Gastrocnemius medialis (tissue), 4 donors: ENCODE measurements around the gene CAP1. TPM values are rescaled to one million over a fixed set of nuclear protein-coding genes. Genes with fewer than 3 reads are reported as not detected.

Source experiments
- ATAC-seq, 2 donors: fragments of 150-250 bp; one replicate each; pipeline ENCODE4 v1.9.1; 2016
- DNase-seq, 2 donors: peaks; one replicate each; pipeline ENCODE4 v3.0.0-alpha.2; 2019
- H3K27ac ChIP-seq, 4 donors: fragments of 200-600 bp; sonication (generic); 1 replicate in 1 of 4; 2 replicates in 3 of 4; pipeline ENCODE4 v1.5.1; 2016 to 2018; ENCODE audit warnings: mild to moderate bottlenecking in 2 of 4, moderate library complexity in 1 of 4
- H3K27me3 ChIP-seq, 3 donors: fragments of 200-600 bp; sonication (generic) in 2 of 3; 1 replicate in 1 of 3; 2 replicates in 2 of 3; pipeline versions ENCODE4 v1.5.1 to v1.6.0; 2016 to 2019; ENCODE audit warnings: mild to moderate bottlenecking in 1 of 3, moderate library complexity in 1 of 3
- H3K36me3 ChIP-seq, 2 donors: fragments of 200-600 bp; sonication (generic) in 1 of 2; one replicate each; pipeline ENCODE4 v1.5.1; 2017 to 2018
- H3K4me1 ChIP-seq, 2 donors: fragments of 200-600 bp; sonication (generic) in 1 of 2; one replicate each; pipeline ENCODE4 v1.5.1; 2016 to 2017; ENCODE audit warnings: mild to moderate bottlenecking in 2 of 2
- H3K4me3 ChIP-seq, 4 donors: fragments of 200-600 bp; sonication (generic) in 3 of 4; 1 replicate in 1 of 4; 2 replicates in 3 of 4; pipeline ENCODE4 v1.5.1; 2016 to 2019; ENCODE audit warnings: mild to moderate bottlenecking in 2 of 4
- H3K9me3 ChIP-seq, 3 donors: fragments of 200-600 bp; sonication (generic) in 2 of 3; 1 replicate in 1 of 3; 2 replicates in 2 of 3; pipeline ENCODE4 v1.5.1; 2016 to 2019
- POLR2A ChIP-seq, 2 donors: fragments of 450-650 bp; IDR thresholded peaks; one replicate each; pipeline ENCODE4 v1.6.1; 2017; ENCODE audit warnings: antibody characterized with exemption in 2 of 2, mild to moderate bottlenecking in 2 of 2, moderate library complexity in 2 of 2
- in situ Hi-C, 4 donors: fragments of 200-750 bp; cut with MboI; loops; one replicate each; pipeline versions ENCODE4 v1.15.0 to v1.8.0; 2017; ENCODE audit warnings: low sequenced_read_pairs in 4 of 4
- intact Hi-C: fragments of 100-400 bp; cut with DNase I; formaldehyde crosslinking; loops from one replicate; pipeline ENCODE4 v1.15.1; 2023; ENCODE audit warnings: low total_unique reads
- total RNA-seq, 4 donors: library from RNA; depleted of rRNA; stranded (reverse); fragments of >200 nt; gene quantifications; one replicate each; pipeline versions ENCODE4 v1.1.0 to v1.2.3, GENCODE V29; 2016
- TF ChIP-seq, protein P1 (sequence below), 5 experiments: fragments of 450-650 bp in 3 of 5; fragments of 200-600 bp in 2 of 5; sonication (generic) in 2 of 5; IDR thresholded peaks in 4 of 5; conservative IDR thresholded peaks in 1 of 5; 1 replicate in 4 of 5; 2 replicates in 1 of 5; pipeline ENCODE4 v1.5.1; 2016 to 2019; ENCODE audit warnings: antibody characterized with exemption in 5 of 5, mild to moderate bottlenecking in 3 of 5, moderate library complexity in 3 of 5

Gene CAP1
- total RNA-seq, 4 donors from 2014 or later = 35.5 to 67.0 (median 48.7) TPM

DNA sequence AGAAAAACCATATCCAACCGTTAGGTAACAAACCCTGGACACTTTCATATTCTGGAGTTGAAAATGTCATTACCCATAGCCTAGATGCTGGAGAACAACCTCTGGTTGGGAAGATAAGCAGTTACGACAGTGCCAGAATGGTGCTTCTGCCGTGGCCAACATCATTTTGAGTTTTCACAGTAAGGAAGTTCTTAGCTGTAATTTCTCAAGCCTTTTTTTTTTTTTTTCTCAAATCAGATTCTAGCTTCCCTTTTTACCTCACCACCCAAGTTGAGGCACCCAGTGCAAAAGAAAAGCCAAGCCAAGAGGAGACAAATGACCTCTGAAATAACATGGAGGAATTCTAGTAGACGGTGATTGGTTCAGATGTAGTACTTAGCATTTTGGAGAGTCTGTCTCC lies 34.7 kb downstream of the CAP1 start:
- Histone ChIP-seq H3K36me3 (peaks cover 6 to 49% of the 10 kb centered on the region in 2 donors), H3K27me3 (no peaks in the 10 kb centered on the region), H3K9me3 (no peaks in the 10 kb centered on the region), H3K27ac (no peak overlapping the region), H3K4me1 (no peaks in the 10 kb centered on the region), H3K4me3 (no peak overlapping the region)
- ATAC-seq = no peak
- TF ChIP-seq, protein P1, sequence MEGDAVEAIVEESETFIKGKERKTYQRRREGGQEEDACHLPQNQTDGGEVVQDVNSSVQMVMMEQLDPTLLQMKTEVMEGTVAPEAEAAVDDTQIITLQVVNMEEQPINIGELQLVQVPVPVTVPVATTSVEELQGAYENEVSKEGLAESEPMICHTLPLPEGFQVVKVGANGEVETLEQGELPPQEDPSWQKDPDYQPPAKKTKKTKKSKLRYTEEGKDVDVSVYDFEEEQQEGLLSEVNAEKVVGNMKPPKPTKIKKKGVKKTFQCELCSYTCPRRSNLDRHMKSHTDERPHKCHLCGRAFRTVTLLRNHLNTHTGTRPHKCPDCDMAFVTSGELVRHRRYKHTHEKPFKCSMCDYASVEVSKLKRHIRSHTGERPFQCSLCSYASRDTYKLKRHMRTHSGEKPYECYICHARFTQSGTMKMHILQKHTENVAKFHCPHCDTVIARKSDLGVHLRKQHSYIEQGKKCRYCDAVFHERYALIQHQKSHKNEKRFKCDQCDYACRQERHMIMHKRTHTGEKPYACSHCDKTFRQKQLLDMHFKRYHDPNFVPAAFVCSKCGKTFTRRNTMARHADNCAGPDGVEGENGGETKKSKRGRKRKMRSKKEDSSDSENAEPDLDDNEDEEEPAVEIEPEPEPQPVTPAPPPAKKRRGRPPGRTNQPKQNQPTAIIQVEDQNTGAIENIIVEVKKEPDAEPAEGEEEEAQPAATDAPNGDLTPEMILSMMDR (IDR thresholded peaks at IDR 0.05 in 4 of 5, conservative IDR thresholded peaks at IDR 0.05 in 1 of 5) = no peak
- no peak for TF ChIP-seq POLR2A (IDR thresholded peaks at IDR 0.05)
- in situ Hi-C loops = no loop called here
- intact Hi-C loops = no loop called here
- DNase-seq = no peak

DNA sequence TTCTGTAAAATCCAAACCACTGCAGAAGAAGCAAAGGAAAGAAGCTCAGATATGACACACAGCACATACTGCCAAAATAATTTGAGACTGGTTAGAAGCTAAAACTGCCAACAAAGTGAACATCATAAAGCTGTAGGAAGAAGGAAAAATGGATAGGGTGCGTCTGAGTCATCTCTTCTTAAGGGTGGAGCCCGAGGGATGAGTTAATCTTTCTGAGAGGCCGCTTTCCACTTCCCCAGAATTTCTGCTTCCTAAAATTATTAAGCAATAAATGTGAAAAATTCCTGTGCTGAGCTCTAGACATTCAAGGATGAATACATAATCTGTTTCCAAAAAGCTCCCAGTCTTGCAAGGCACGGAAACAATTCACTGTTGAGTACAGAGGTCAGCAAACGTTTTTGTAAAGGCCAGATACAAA lies 36.4 kb downstream of the CAP1 start:
- H3K36me3 ChIP-seq = peaks cover 3 to 34% of the 10 kb centered on the region in 2 donors
- TF ChIP-seq, protein P1 (IDR thresholded peaks at IDR 0.05 in 4 of 5, conservative IDR thresholded peaks at IDR 0.05 in 1 of 5) = no peak
- TF ChIP-seq POLR2A (IDR thresholded peaks at IDR 0.05) = no peak

DNA sequence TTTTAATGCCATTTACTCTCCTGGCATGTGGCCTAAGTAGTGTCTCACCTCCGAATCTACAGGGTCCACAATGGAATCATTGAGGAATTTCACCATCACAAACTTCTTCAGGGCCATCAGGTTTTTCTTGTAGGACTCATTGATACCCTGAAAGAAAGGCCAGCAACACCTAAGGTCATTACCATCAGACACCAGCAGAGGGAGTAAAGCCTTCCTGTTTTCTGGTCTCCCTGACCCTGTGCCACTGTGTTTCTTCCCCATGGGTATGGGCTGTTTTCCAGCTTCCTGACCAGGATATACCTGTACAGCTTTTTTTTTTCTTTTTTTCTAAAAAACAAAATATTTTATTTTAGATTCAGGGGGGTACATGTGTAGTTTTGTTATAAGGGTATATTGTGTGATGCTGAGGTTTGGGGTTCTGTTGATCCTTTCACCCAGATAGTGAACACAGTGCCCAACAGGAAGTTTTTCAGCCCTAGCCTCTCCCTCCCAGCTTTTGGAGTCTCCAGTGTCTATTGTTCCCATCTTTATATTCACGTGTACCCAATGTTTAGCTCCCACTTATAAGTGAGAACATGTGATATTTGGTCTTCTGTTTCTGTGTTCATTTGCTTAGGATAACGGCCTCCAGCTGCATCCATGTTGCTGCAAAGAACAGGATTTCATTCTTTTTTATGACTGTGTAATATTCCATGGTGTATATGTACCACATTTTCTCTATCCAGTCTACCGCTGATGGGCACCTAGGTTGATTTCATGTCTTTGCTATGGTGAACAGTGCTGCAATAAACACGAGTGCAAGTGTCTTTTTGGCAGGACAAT lies 38.2 kb downstream of the CAP1 start:
- intact Hi-C loops (no loop called here), in situ Hi-C loops (no loop called here)
- H3K4me1 ChIP-seq = no peaks in the 10 kb centered on the region
- no peak for TF ChIP-seq POLR2A (IDR thresholded peaks at IDR 0.05)
- TF ChIP-seq, protein P1 (IDR thresholded peaks at IDR 0.05 in 4 of 5, conservative IDR thresholded peaks at IDR 0.05 in 1 of 5) = peak in 3 of 5 experiments; percentile 42 to 68 (median 54)
- ATAC-seq = no peak
- no peak for DNase-seq
- H3K4me3 ChIP-seq = no peak overlapping the region
- H3K27me3 ChIP-seq = no peaks in the 10 kb centered on the region
- no peak overlapping the region for H3K27ac ChIP-seq
- H3K36me3 ChIP-seq = peaks cover 3 to 16% of the 10 kb centered on the region in 2 donors
- no peaks in the 10 kb centered on the region for H3K9me3 ChIP-seq

More for the DNA sequence above, 36.4 kb downstream of the CAP1 start:
- no peaks in the 10 kb centered on the region for H3K27me3 ChIP-seq
- H3K4me1 ChIP-seq = no peaks in the 10 kb centered on the region
- ATAC-seq (peak in 1 of 2 donors; percentile 47), DNase-seq (no peak)
- intact Hi-C loops = no loop called here
- in situ Hi-C loops = no loop called here
- no peaks in the 10 kb centered on the region for H3K9me3 ChIP-seq
- H3K4me3 ChIP-seq = no peak overlapping the region
- no peak overlapping the region for H3K27ac ChIP-seq

DNA sequence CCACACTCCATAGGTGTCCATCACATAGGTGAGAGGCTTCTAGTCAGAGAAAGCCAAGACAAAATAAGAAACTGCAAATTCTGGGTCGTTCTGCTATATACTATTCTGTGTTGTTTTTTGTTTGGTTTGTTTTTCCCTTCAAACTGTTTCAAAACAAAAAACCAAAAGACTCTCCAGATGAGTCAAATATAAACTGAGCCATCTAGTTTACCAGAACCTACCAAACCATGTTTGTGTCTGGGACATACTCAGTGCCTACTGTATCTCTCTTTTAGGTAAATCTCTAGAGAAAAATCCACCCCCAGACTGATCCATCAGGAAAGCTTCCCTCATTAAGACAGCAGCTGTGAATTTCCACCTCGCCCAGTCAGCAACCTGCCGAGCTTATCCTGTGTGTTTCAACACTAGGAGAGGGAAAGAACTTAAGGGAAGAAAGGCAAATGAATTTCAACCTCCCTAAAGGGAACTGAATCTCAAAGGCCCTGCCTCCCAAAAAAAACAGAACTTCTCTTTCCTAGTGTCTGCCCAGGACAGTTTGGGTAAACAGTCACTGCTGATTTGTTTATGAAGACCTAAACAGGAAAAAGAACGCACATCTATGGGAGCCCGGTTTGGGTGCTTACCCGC lies 39.4 kb downstream of the CAP1 start:
- Histone ChIP-seq H3K27ac (no peak overlapping the region), H3K4me3 (no peak overlapping the region), H3K27me3 (no peaks in the 10 kb centered on the region), H3K36me3 (peaks cover 0 to 12% of the 10 kb centered on the region in 2 donors), H3K9me3 (no peaks in the 10 kb centered on the region), H3K4me1 (no peaks in the 10 kb centered on the region)
- no peak for TF ChIP-seq POLR2A (IDR thresholded peaks at IDR 0.05)
- TF ChIP-seq, protein P1 (IDR thresholded peaks at IDR 0.05 in 4 of 5, conservative IDR thresholded peaks at IDR 0.05 in 1 of 5) = no peak
- intact Hi-C loops = no loop called here
- ATAC-seq = peak in 1 of 2 donors; percentile 10
- DNase-seq = no peak
- in situ Hi-C loops = no loop called here
